Panc1 (cell line): Measurements from ENCODE around the gene TSC22D1.

Experiments
- POLR2AphosphoS5 ChIP-seq: IDR thresholded peaks from 2 replicates; pipeline ENCODE4 v1.6.1; 2012; ENCODE audit warnings: mild to moderate bottlenecking, low read depth, low read length, moderate library complexity
- TF ChIP-seq, protein P1 (sequence below): fragments of 450-650 bp; IDR thresholded peaks from 2 replicates; pipeline ENCODE4 v1.5.1; 2017; ENCODE audit warnings: mild to moderate bottlenecking

- TF ChIP-seq POLR2AphosphoS5, result no peak
- TF ChIP-seq, protein P1, sequence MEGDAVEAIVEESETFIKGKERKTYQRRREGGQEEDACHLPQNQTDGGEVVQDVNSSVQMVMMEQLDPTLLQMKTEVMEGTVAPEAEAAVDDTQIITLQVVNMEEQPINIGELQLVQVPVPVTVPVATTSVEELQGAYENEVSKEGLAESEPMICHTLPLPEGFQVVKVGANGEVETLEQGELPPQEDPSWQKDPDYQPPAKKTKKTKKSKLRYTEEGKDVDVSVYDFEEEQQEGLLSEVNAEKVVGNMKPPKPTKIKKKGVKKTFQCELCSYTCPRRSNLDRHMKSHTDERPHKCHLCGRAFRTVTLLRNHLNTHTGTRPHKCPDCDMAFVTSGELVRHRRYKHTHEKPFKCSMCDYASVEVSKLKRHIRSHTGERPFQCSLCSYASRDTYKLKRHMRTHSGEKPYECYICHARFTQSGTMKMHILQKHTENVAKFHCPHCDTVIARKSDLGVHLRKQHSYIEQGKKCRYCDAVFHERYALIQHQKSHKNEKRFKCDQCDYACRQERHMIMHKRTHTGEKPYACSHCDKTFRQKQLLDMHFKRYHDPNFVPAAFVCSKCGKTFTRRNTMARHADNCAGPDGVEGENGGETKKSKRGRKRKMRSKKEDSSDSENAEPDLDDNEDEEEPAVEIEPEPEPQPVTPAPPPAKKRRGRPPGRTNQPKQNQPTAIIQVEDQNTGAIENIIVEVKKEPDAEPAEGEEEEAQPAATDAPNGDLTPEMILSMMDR, result no peak
These were observed 171.6 kb downstream of the TSC22D1 start for GRCh38 chr13:44404261-44405132.
